ENCODE measurements around the gene MICU2.
A peak's percentile ranks its signal among the peaks of the same experiment; 100 is the strongest.

Gene MICU2

DNA sequence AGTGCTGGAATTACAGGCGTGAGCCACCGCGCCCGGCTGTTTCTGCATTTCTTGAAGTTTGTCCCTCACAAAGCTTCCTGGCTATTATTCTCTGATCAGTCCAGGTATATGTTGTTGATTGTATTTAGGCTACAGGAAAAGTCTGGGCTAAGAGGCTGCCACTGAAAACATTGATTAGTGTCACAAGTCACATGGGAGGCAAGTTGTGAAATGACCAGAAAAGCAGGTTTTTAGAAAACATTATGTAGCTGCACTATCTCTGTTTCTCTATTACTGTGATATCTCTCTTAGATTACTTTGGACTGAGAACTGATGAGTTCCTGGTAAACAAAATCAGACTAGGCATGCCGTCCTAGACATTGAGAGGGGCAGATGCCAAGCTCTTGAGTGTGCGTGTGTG is 128.9 kb downstream of the MICU2 start:
- ATAC-seq (ENCODE audit: low read depth) (no peak), DNase-seq (ENCODE audit: low spot score in 2 of 2) (no peak)
- peaks cover 3% of the 10 kb centered on the region for H3K36me3 Mint-ChIP-seq
- peaks cover 11% of the 10 kb centered on the region for H3K4me1 Mint-ChIP-seq
- no peak overlapping the region for H3K27ac Mint-ChIP-seq
- peaks cover 9% of the 10 kb centered on the region for H3K9me3 Mint-ChIP-seq
- H3K4me3 Mint-ChIP-seq: no peak overlapping the region
- H3K27me3 Mint-ChIP-seq: no peaks in the 10 kb centered on the region

DNA sequence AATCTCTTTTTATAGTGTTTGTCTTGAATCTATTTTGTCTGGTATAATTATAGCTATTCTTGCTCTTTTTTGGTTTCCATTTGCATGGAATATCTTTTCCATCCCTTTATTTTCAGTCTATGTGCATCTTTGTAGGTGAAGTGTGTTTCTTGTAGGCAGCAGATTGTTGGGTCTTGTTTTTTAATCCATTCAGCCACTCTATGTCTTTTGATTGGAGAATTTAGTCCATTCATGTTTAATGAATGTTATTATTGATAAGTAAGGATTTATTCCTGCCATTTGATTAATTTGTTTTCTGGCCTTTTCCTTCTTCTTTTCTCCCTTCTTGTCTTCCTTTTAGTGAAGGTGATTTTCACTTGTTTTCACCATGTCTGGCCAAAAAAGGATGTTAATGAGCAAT is 133.2 kb downstream of the MICU2 start:
- H3K36me3 Mint-ChIP-seq: peaks cover 3% of the 10 kb centered on the region
- ATAC-seq (ENCODE audit: low read depth) (no peak), DNase-seq (ENCODE audit: low spot score in 2 of 2) (no peak)
- no peaks in the 10 kb centered on the region for H3K4me1 Mint-ChIP-seq
- no peak overlapping the region for H3K27ac Mint-ChIP-seq
- H3K9me3 Mint-ChIP-seq: peaks cover 9% of the 10 kb centered on the region
- H3K27me3 Mint-ChIP-seq: no peaks in the 10 kb centered on the region
- no peak overlapping the region for H3K4me3 Mint-ChIP-seq

DNA sequence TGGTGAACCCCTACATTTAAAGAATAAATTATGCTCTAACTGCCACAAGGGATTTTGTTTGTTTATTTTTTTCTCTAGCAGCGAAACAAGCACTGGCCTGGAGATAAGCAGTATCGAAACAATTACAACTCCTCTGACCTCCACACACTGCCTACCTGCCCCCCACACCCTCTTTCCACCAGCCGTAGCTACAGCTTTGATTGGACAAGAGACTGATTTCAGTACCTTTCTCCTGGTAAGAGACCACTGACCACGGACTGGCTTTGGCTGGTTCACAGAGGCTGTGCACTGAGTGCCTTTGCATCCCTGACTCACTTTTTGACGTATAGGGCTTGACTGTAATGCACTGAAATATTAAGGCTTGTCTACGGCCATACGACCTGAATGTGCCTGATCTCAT is 137.4 kb downstream of the MICU2 start:
- Mint-ChIP-seq H3K27ac (no peak overlapping the region), H3K4me3 (no peak overlapping the region), H3K9me3 (peaks cover 6% of the 10 kb centered on the region), H3K27me3 (no peaks in the 10 kb centered on the region), H3K36me3 (peaks cover 1% of the 10 kb centered on the region), H3K4me1 (no peaks in the 10 kb centered on the region)
- no peak for DNase-seq (ENCODE audit: low spot score in 2 of 2)
- no peak for ATAC-seq (ENCODE audit: low read depth)

DNA sequence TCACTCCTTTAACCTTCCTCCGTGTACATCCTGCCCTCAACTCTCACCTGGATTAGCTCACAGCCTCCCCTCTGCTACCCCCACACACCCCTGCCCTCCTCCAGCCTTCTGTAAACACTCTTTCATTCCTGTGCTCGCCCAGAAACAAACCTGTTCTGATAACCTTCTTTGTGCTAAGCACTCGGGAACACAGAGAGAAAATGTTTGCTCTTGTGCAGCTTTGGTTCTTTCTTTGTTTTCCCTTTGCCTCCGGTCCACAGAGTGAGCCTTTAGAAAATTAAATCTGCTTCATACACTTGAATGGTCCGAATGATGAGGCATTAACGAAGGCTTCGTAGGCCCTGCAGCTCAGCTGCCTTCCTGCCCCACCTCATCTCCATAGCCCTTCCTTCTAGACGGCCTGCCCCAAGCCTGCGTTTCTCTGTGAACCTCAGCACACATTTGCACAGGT is 138.2 kb downstream of the MICU2 start:
- H3K9me3 Mint-ChIP-seq: peaks cover 2% of the 10 kb centered on the region

DNA sequence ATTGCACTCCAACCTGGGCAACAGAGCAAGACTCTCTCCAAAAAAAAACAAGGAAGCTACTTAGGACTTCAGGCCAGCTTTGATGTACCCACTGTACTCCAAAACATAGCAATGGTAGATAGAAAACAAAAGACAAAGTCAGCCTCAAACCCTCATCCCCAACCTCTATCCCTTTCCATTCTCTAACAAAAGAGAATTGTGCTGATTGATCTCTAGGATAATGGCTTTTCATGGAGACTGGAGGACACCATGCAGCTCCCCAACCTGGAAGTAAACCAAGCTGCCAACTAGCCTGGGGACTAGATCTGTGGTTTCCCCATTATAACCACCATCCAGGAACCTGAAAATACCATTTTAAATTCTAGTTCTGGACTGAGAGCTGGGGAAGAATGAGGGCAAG is 140.5 kb downstream of the MICU2 start:
- ATAC-seq (ENCODE audit: low read depth) (no peak), DNase-seq (ENCODE audit: low spot score in 2 of 2) (no peak)
- Mint-ChIP-seq H3K4me3 (no peak overlapping the region), H3K27me3 (no peaks in the 10 kb centered on the region), H3K27ac (no peak overlapping the region), H3K36me3 (no peaks in the 10 kb centered on the region), H3K9me3 (no peaks in the 10 kb centered on the region), H3K4me1 (no peaks in the 10 kb centered on the region)

More for the DNA sequence above, 138.2 kb downstream of the MICU2 start:
- Mint-ChIP-seq H3K36me3 (no peaks in the 10 kb centered on the region), H3K4me1 (no peaks in the 10 kb centered on the region), H3K4me3 (no peak overlapping the region), H3K27me3 (no peaks in the 10 kb centered on the region), H3K27ac (no peak overlapping the region)
- ATAC-seq (ENCODE audit: low read depth) (no peak), DNase-seq (ENCODE audit: low spot score in 2 of 2) (no peak)

DNA sequence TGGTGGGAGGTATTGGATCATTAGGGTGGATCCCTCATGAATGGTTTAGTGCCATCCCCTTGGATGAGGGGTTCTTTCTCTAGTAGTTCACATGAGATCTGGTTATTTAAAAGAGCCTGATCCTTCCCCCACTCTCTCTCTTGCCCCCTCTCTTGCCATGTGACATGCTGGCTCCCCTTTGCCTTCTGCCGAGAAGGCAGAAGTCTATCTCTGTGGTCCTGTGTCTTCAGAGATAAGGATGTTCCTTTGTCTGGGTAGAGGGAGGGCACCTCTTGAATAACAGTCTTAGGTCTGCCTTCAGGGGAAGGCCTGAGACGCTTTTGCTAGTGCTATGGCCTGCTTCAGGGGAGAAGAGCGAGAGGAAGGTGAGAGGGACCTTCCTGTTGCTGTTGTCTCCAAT is 142.8 kb downstream of the MICU2 start:
- ATAC-seq (ENCODE audit: low read depth): no peak
- Mint-ChIP-seq H3K36me3 (no peaks in the 10 kb centered on the region), H3K27ac (no peak overlapping the region), H3K9me3 (no peaks in the 10 kb centered on the region), H3K27me3 (no peaks in the 10 kb centered on the region), H3K4me3 (no peak overlapping the region), H3K4me1 (peaks cover 12% of the 10 kb centered on the region)
- no peak for DNase-seq (ENCODE audit: low spot score in 2 of 2)

DNA sequence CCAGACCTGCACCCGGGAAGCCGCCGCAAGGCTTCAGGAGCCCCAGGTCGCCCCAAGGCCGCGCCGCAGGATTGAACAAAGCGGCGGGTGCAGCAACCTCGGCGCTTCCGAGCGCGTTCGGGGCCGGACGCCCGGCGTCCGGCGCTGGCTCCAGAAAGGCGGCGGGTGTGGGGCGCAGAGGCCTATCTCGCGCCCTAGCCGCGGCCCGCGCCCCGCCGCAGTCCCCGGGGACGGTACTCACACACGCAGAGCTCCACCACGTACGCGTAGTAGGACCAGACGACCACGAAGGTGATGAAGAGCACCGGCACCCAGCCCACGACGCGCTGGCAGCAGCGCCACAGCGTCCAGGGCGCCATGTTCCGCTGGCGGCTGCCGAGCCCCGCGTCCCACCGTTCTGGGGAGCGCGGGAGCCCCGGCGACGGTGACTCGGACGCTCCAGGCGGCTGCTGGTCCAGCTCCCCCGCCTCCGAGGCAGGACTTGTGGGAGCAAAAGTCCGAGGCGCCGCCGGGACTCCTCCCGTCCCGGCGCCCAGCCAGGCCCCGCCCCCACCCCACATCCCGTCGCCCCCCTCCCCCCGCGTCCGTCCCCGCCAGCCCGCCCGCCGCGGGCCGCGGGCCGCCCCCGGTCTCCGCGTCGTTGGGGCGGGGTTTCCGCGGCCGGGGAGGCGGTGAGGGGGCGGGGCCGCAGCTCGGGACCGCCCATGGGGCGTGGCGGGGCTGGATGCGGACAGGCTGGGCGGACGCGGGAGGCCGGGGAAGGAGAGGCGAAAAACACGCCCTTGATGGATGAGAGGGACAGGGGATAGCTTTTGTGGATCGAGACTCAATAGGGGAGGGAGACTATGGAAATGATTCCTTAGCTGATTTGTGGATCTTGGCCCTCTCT is 144.9 kb downstream of the MICU2 start, which contains the start of gene ZDHHC20:
TSS of gene ZDHHC20 (minus strand) at position 491 of the 889 bp plus-strand sequence. CDS start at position 359, 132 bp downstream.
- no peaks in the 10 kb centered on the region for H3K9me3 Mint-ChIP-seq

DNA sequence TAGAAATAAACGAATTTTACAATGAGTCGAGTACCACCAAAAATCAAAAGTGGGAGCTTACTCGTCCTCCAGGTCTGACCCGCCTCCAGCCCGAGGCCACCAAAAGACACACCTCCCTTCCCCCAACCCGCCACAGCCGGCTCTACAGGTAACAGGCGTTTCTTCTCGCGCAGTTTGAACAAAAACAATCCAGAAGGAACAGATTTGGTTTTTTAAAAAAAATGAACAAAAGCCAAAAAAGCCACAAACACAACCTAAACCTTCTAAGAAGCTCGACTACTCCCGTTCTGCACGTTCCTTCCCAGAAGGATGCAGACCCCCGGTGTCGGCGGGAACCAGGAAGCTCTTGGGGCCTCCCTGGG is 145.5 kb downstream of the MICU2 start:
- H3K27ac Mint-ChIP-seq: peak overlapping the region; percentile 88
- H3K9me3 Mint-ChIP-seq: no peaks in the 10 kb centered on the region
- DNase-seq (ENCODE audit: low spot score in 2 of 2) (peak in 1 of 2 donors; percentile 20), ATAC-seq (ENCODE audit: low read depth) (peak; percentile 16)
- H3K4me1 Mint-ChIP-seq: peaks cover 20% of the 10 kb centered on the region
- H3K4me3 Mint-ChIP-seq: peak overlapping the region; percentile 90
- no peaks in the 10 kb centered on the region for H3K36me3 Mint-ChIP-seq
- H3K27me3 Mint-ChIP-seq: no peaks in the 10 kb centered on the region

More for the DNA sequence above, 144.9 kb downstream of the MICU2 start, which contains the start of gene ZDHHC20:
- ATAC-seq (ENCODE audit: low read depth) (peak; percentile 88), DNase-seq (ENCODE audit: low spot score in 2 of 2) (peak; percentile 94 to 98)
- no peaks in the 10 kb centered on the region for H3K36me3 Mint-ChIP-seq
- H3K27ac Mint-ChIP-seq: peak within 1 kb of the TSS; percentile 88
- no peaks in the 10 kb centered on the region for H3K27me3 Mint-ChIP-seq
- H3K4me3 Mint-ChIP-seq: peak within 1 kb of the TSS; percentile 90
- peaks cover 20% of the 10 kb centered on the region for H3K4me1 Mint-ChIP-seq

DNA sequence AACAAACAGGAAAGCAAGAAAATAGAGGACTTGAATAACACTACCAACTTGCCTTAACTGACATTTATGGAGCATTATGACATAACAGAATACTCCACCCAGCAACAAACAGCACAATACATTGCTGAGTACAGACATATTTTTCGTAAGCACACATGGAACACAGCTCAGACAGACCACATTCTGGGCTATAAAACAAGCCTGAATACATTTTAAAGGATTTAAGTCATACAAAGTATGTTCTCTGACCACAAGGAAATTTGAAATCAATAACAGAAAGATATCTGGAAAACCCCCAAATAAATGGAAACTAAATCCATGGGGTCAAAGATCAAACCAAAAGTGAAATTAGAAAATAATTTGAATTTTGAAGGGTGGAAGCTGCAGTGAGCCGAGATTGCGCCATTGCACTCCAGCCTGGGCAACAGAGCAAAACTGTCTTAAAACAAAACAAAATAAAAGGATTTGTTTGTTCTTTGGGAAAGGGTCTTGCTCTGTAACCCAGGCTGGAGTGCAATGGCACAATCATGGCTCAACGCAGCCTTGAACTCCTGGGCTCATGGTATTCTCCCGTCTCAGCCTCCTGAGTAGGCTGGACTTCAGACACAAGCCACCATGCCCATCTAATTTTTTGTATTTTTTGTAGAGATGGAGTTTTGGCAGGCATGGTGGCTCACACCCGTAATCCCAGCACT is 150.4 kb downstream of the MICU2 start:
- H3K9me3 Mint-ChIP-seq: peaks cover 4% of the 10 kb centered on the region
- H3K27ac Mint-ChIP-seq: no peak overlapping the region
- DNase-seq (ENCODE audit: low spot score in 2 of 2) (no peak), ATAC-seq (ENCODE audit: low read depth) (no peak)
- peaks cover 6% of the 10 kb centered on the region for H3K36me3 Mint-ChIP-seq
- peaks cover 32% of the 10 kb centered on the region for H3K4me1 Mint-ChIP-seq
- H3K4me3 Mint-ChIP-seq: no peak overlapping the region
- no peaks in the 10 kb centered on the region for H3K27me3 Mint-ChIP-seq

DNA sequence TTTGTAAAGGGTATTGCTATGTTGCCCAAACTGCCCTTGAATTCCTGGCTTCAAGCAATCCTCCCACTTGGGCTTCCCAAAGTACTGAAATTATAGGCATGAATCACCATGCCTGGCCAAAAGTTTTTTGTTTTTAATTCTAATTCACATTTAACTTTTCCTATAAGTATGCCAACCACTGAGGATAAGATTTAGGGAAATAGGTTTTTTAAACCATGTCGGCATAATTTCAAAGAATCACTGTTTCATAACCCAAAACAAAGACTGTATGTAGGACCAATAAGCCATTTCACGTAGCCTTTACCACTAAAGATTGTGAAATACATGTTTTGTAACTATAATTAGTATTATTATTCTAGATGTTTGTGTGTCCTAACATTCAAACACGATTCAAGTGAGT is 153.0 kb downstream of the MICU2 start:
- ATAC-seq (ENCODE audit: low read depth): no peak
- H3K4me3 Mint-ChIP-seq: no peak overlapping the region
- no peaks in the 10 kb centered on the region for H3K27me3 Mint-ChIP-seq
- H3K9me3 Mint-ChIP-seq: peaks cover 4% of the 10 kb centered on the region
- no peak for DNase-seq (ENCODE audit: low spot score in 2 of 2)
- H3K27ac Mint-ChIP-seq: no peak overlapping the region
- peaks cover 28% of the 10 kb centered on the region for H3K4me1 Mint-ChIP-seq
- H3K36me3 Mint-ChIP-seq: peaks cover 12% of the 10 kb centered on the region

DNA sequence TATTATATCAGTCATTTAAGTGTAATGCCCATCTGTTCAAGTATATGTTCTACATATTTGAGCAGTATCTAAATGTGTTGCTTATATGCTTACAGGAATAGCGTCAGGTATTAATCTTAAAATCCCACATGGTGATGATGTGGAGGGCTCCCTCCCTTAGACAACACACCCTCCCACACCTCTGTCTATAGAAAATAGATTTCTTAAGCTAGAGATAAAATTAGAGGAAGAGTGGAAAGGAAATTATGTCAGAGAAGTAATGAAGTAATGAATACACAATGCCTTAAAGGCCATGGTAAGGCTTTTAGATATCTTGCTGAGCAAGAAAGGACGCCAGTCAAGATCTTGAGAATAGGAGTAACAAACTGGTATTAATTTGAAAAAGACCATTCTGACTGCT is 157.3 kb downstream of the MICU2 start:
- peaks cover 41% of the 10 kb centered on the region for H3K4me1 Mint-ChIP-seq
- no peaks in the 10 kb centered on the region for H3K27me3 Mint-ChIP-seq
- no peaks in the 10 kb centered on the region for H3K9me3 Mint-ChIP-seq
- peak overlapping the region; percentile 69 for H3K27ac Mint-ChIP-seq
- no peak for DNase-seq (ENCODE audit: low spot score in 2 of 2)
- no peak for ATAC-seq (ENCODE audit: low read depth)
- H3K36me3 Mint-ChIP-seq: peaks cover 8% of the 10 kb centered on the region
- no peak overlapping the region for H3K4me3 Mint-ChIP-seq

DNA sequence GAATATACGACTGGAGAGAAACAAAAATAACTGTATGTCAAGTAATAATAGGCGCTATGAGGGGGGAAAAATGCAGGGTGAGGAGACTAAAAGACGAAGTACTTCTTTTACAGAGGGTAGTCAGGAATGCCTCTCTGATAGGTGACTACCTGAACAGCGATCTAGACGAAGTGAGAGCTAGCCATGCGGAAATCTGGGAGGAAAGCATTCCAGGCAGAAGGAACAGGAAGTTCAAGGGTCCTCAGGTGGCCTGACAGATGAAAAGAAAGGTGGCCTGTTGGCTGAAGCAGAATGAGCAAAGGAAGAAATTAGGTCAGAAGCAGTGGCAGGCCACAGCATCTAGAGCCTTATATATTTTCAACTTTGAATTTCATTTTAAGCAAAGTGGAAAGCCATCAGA is 158.2 kb downstream of the MICU2 start:
- Mint-ChIP-seq H3K9me3 (no peaks in the 10 kb centered on the region), H3K4me3 (no peak overlapping the region), H3K4me1 (peaks cover 46% of the 10 kb centered on the region), H3K27me3 (no peaks in the 10 kb centered on the region), H3K36me3 (peaks cover 8% of the 10 kb centered on the region), H3K27ac (no peak overlapping the region)
- no peak for DNase-seq (ENCODE audit: low spot score in 2 of 2)
- ATAC-seq (ENCODE audit: low read depth): no peak

DNA sequence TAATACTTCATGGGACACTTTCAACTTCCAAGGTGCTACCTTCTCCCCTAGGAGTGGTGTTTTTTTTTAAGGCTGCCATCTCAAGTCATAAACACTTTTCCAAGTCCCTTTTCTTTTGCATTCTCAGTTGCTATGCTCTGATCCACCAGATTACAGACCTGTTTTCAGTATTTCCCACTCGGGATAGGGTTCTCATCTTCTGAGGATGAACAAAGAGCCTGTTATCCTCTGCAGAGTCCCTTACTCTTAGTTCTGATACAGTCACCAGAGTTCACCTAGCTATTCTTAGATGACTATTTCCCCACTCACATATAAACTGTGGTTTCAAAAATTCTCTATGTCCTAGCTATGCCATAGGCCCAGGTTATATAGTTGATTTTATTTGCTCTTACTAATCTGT is 160.8 kb downstream of the MICU2 start:
- no peaks in the 10 kb centered on the region for H3K9me3 Mint-ChIP-seq
- peaks cover 11% of the 10 kb centered on the region for H3K36me3 Mint-ChIP-seq
- H3K4me3 Mint-ChIP-seq: no peak overlapping the region
- peak overlapping the region; percentile 43 for H3K27ac Mint-ChIP-seq
- no peak for ATAC-seq (ENCODE audit: low read depth)
- DNase-seq (ENCODE audit: low spot score in 2 of 2): no peak
- no peaks in the 10 kb centered on the region for H3K27me3 Mint-ChIP-seq
- peaks cover 46% of the 10 kb centered on the region for H3K4me1 Mint-ChIP-seq
